ENCODE measurements around the gene FOXRED1.

- TF ChIP-seq CTCF (IDR thresholded peaks at IDR 0.05) (no peak), POLR2A (IDR thresholded peaks at IDR 0.05) (no peak)
Observed at GRCh38 chr11:126262216-126262615, 6.7 kb upstream of the FOXRED1 start.

All from lower leg skin (tissue), 3 donors.